ENCODE results near the gene ZRANB3.
"Not testable (repeated sequence)": the region's sequence is repeated elsewhere in the genome, so short reads cannot be mapped to it uniquely, and the experiment has no call there.

ZRANB3 gene

DNA sequence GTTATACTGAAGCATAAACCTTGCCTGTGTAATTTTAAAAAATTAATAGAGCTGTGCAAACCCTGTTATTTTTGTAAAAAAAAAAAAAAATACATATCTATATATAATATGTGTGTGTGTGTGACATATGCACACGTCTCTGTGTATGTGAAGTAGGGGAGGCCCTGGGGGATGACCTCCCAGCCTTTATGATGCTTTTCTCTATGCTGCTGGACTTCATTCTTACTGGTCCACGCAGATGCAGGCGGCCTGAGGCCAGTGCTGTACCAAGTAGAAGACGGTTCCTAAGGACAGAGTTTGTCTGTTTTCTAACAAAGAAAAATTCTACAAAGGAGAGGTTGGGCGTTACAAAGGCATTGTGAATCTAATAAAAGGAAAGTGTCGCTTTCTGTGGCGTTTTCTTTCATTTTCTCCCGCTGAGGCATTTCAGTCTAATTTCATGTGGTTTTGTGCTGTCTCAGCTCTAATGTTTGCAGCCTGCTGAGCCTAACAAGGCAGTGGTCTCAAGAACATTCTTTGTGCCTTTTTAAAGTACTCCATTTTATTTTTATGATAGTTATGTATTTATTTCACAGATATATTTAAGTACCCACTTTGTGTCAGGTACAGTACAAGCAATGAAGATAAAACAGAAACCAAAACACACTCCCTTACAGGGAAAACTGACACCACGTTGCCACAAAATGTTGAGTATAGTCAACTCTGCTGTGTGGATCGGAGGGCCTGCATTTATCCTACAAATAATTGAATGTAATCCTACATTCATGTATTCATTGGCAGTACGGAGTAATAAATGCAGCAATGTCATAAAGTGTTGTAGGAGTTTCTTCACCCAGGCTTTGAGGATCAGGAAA is 360.9 kb downstream of the ZRANB3 start:
- peak; percentile 6 for DNase-seq

DNA sequence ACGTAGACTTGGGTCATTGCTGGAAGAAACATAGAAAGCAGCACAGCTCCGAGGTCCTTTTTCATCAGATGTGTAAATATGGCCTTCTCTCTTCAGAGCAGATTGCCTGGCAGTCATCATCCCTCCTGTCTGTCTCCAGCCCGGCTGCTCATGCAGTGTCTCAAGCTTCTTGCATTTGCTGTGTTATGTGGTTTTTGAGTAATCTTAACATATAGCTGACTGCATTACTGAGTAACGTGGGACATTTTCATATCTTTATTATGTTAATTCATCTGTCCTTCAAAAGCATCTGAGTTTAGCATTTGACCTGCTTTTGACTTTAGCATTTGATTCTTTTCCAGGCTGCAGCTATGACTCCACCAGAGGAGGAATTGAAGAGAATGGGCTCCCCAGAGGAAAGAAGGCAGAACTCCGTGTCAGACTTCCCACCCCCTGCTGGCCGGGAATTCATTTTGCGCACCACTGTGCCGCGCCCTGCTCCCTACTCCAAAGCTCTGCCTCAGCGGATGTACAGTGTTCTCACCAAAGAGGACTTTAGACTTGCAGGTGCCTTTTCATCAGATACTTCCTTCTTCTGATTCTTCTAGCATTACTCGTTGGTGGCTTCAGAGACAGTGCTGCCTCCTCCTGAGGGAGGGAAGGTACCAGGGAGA is 362.7 kb downstream of the ZRANB3 start:
- no peak for DNase-seq

DNA sequence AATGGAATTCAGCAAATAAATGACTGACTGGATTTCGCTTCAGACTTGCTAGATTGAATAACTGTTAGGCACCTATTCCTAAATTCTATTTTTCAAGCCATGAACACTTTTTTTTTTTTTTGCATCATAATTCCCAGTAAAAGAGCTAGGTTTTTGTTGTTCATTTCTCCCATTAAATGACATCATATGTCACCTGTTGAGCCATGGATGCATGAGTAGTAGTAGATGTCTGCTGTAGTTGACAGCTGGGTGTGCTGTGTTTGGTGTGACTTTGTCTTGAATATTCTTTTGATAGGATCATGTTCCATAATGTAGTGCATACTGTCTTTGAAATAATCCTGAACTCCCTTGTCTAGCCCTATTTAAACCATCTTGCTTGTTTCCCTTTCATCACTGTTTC is 363.7 kb downstream of the ZRANB3 start:
- DNase-seq = no peak

DNA sequence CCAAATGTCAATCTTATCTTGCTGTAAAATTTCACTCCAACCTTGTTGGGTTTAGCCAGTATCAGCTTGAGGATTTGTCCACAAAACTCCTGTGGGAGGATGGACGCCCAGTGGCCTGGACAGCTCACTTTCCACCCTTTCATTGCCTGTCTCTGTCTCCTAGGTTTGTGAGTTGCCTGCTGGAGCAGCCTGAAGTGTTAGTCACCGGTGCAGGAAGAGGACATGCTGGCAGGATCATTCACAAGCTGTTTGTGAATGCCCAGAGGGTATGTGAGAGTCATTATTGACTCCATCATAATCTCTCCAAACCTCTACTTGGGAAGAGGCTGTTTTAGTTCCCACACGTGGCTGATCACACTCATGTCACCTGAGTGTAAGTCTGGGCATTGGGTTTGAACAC is 366.6 kb downstream of the ZRANB3 start:
- no peak for DNase-seq

DNA sequence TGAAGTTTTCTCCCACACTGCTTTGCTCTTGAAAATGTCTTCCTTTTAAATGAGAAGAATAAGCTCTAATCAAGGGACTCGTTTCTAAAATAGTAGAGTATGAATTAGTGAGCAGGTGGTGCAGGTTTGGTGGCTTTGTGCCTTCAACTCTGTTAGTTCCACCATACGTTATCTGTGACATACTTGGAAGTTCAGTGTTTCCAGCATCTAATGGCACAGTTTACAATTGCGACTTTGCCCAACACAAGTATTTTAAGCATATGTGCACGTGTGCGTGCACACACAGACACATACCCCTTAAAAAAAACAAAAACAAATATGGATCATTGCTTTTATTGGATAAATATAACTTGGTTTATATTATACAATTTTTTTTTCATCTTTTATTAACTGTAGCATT is 367.1 kb downstream of the ZRANB3 start:
- DNase-seq = no peak

DNA sequence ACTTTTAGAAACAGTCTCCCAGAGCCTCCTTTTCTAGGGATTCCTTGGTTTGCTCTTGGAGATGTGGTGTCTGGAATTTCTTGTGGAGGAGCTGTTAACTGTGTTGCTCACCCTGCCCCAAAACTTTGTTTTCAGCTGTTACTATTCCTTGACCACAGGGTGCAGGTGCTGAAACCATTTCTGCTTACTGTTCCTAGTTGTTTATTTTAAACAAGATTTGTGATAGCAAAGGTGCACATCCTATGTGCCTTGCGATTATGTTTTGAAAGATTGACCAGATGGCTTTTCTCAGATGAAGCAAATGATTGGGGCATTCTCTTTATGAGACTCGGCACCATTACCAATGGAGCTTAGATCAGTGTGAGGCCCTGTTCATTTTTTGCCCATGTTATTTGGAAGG is 367.7 kb downstream of the ZRANB3 start:
- no peak for DNase-seq

DNA sequence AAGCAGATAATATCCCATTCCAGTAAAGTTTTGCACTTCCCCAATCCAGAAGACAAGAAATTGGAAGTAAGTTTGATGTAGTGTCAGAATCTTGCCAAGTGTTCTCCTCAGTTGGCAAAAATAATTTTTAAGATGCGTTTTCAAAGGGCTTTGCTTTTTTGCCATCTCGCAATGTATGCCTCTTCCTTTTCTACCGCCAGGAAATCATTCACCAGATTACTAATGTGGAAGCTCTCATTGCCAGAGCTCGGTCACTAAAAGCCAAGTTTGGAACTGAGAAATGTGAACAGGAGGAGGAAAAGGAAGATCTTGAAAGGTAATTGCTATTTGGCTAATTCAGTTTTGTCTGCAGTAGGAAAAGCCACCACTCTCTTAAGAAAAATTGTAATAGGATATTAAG is 368.2 kb downstream of the ZRANB3 start:
- DNase-seq = no peak

DNA sequence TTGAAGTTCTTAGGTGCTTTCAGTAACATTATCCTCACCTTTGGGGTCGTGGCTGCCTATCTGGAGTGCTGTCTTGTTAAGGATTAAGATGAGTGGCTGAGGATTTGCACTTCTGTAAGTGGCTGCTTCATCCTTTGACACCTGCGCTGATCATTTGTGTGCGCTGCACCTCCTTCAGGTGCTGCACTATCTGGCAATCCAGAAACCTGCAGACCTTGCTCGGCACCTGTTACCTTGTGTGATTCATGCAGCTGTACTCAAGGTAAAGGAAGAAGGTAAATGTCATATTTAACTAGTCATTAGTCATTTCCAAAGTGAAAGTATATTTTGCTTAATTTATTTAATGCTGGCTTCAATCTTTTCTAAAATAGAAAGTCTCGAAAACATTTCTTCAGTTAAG is 368.6 kb downstream of the ZRANB3 start:
- DNase-seq = no peak

DNA sequence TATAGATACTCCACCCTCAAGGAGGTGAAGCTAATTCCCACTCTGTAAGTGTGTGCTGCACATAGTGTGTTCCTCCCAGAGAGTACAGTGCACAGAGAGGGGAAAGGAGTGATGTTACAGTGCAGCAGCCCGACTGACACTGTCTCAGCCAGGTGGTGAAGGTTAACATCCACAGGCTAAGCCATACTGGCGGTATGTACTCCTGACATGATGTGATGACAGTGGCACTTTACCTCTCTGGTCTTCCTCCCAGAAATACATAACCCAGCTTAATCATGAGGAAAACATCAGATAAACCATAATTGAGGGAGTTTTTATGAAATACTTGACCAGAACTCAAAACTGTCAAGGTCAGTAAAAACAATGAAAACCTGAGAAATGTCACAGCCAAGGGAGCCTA is 371.8 kb downstream of the ZRANB3 start:
- DNase-seq = no peak

DNA sequence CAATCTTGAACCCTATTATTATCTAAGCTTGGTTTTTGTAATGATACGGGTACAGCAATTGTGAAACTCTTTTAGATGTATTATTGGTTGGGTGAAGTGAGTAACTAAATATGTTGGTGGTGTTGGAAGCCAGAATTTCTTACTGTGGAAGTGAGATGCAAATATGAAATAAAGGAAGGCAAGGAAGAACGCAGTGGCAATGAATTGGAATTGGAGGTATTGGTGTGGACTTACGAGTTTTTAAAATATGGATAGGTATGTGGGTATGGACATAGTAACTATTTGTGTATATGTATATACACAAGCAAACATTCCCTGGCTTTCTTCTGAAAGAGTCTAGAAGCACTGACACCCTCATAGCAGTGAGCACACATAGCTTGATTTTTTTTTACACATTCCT is 373.2 kb downstream of the ZRANB3 start:
- no peak for DNase-seq

DNA sequence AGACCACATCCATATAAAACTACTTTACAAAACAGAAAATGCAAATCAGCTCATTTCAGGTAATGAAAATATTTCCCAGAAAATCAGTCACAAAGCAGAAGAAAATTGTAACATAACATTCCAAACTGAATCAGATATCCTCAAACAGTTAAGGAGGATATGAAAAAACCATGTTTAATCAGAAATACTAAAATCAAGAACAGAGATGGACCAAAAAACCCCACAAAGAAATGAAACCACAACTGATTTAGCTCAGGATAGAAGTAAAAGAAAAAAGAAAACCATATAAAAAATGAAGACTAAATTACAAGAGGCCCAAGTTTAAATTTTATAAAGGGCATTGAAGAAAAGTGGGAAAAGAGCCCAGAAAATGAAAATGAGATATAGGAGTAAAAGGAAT is 376.1 kb downstream of the ZRANB3 start:
- DNase-seq = no peak

DNA sequence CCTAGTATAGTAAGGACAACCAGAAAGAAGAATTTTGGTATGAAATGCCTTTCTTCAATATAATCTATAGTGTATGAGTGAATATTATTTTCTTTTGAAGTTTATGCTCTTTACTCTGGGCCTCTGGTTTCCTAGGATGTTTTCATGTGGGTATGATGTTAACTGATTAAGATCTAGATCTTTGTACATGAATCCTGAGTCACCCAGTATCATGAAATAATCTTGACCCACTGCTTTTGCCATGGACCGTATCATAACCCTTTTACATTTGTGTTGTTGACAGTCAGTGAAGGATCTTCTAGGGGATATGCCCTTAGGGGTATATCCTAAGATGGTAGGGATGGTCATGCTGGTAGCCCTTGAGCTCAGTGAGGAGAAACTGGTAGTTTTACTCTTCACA is 378.7 kb downstream of the ZRANB3 start:
- DNase-seq = no peak

DNA sequence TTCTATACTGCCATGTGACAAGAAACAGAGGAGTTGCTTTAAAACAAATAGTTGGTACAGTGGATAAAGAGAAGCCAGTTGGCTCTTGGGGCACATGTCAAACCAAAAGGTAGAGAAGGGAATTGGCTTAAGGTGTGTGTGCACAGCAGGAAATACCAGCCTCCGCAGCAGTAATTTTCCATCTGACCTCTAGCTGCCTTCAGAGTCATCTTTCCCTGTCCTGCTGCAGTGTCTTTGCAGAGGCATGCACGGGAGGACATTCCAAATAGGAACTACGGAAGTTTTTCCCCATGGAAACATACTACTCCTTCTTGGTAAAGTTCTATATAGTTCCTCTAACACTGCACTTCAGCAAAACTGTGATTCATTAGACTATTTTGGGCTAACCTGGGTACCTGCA is 379.4 kb downstream of the ZRANB3 start:
- no peak for DNase-seq

DNA sequence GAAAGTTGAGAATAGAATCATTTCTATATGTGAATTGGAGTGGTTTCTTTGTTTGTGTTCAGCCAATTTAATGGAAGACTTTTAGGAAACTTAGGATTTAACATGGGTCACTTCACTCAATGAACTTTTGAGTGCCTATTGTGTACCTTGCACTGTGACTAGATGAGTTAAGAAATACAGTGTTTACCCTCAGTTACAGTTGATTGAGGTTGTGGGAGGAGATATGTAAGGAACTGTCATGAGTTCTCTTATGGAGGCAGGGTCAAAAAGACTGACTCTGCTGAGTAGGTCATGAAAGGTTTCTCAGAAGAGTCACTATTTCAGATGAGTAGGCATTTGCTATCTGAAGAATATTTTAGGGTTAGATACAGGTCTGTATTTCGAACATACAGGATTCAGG is 380.3 kb downstream of the ZRANB3 start:
- no peak for DNase-seq

DNA sequence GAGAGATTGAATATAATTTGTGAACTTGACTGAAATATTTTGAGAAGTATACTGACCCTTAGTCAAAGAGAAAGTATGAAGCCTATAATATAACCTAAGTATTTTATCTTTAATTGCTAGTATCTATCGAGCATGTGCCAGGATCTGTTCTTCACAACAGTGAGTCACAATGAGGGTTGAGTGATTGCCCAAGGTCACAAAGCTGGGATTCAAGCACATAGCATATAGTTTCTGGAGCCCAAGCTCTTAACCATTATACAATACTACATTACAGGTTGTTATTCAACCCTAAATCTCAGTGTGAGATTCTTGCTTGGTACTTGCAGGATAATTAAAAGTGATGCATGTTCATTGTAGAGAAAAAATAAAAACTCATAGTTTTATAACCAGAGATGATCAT is 381.8 kb downstream of the ZRANB3 start:
- no peak for DNase-seq

DNA sequence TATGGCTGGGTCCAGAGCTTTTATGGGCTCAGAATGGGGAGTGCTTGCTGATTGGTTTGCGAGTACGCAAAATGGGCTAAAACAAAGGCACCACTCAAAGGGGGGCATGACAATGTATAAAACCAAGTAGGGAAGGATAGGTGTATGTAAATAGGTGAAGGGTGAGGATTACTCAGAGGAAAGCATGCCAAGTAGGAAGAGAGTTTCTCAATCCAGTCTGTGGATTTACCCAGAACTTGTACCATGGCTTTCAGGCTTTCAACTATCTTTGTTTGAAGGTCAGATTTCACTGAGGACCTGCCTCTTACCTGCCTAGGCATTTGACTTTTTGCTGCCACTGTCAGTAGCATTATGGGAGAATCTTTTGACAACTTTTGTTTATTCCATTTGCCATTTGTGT is 386.7 kb downstream of the ZRANB3 start:
- no peak for DNase-seq

DNA sequence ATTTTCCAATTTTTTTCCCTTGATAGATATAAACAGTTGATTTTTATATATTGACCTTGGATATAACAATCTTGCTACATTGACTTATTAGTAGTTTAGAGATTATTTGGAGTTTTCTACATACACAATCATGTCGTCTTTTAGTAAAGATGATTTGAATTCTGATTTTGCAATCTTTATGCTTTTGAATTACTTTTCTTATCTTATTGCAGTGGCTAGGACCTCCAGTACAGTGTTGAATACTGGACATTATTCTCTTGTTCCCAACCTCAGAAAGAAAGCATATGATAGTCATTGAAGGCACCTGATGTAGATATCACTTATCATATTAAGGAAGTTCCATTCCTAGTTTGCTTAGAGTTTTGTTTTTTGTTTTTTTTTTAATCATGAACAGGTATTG is 388.7 kb downstream of the ZRANB3 start:
- no peak for DNase-seq

DNA sequence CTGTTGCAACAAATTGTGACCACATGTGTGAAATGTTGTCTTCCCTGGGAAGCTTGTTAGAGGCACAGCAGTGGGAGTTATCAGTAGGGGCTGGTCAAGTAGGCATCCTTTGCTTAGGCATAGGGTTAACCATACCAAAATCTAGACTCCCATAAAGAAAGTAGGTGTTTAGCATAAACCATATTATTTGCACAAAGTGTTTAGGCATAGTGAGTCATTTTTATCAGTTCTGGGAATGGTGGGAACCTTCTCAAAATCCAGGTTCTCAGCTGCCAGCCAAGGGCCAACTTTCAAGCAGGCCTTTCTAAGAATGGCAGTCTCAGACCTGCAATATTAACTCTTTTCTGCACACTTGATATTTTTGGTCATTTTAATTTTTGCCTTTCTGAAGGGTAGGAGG is 390.4 kb downstream of the ZRANB3 start:
- DNase-seq = no peak

DNA sequence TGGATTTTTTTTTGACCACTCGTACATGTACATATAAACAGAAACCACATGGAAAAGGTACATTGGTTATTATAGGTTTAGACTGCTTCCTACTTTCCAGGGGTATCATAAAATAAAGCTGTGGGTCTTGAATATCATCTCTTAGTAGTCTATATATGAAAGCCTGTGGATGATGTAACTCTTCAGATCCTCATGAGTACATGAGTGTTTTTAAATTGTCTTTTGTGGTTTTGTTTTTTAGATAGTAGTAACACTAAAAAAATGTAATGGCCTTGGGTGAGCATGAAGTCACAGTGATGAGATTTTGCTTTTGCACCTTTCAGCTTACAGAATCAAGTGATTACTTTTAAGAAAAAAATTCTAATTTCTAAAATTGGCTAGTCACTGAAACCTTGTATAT is 398.7 kb downstream of the ZRANB3 start:
- no peak for DNase-seq

DNA sequence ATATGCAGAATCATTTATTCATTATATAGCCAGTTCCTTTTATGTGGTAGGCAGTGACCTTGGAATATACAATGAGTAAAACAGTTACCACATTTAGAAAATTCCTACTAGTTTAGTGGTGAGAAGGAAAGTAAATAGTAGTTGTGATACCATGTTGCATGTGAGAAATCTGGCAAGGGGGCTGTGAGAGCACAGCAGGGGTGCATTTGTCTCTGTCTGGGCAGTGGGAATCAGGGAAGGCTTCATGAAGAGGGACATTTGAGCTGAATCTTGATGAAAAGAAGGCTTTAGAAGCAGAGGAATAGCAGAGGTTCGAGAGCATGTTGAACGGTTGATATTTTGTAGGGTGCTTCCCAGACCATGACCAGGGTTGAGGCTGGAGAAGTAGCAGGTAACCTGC is 400.3 kb downstream of the ZRANB3 start:
- no peak for DNase-seq

DNA sequence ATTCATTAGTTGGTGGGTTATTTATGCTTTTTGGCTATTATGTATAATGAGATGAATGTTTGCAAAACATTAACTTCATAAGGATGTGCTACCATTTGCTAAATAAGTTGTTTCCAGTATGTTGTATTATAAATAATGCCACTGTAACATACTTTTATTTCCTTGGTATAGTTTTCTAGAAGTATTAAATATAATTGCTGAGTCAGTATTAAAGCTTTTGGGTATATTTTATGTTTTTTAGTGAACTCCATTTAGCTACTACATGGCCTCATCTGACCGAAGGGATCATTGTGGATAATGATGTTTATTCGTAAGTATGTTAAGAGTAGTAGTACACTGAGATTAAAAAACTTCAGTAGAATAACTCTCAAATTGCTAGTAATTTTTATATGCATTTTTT is 405.1 kb downstream of the ZRANB3 start:
- DNase-seq = no peak

DNA sequence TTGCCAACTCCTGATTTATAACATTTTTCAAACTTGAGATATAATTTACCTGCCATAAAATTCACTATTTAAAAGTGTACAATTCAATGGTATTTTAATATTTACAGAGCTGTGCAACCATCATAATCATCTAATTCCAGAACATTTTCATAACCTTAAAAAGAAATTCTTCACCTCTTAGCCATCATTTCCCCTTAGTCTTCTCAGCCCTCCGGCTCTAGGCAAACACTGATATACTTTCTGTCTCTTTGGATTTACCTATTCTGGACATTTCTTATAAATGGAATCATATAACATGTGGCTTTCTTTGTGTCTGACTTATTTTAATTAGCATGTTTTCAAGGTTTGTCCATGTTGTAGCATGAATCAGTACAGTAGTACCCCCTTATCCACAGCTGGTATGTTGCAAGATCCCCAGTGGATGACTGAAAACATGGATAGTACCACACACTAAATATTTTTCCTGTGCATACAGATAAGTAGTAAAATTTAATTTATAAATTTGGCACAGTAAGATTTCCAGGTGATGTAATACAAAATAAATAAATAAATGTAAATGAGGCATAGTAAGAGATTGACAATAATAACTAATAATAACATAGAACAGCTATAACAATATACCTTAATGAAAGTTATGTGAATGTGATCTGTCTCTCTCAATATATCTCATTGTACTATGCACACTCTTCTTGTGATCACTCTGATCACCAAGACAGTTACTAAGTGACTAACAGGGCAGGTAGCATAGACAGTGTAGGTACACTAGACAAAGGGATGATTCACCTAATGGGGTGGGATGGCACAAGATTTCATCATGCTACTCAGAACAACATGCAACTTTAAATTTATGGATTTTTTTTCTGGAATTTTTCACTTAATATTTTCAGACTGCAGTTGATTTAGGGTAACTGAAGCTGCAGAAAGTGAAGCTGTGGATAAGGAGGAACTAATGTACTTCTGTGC is 405.8 kb downstream of the ZRANB3 start:
- DNase-seq = no peak

DNA sequence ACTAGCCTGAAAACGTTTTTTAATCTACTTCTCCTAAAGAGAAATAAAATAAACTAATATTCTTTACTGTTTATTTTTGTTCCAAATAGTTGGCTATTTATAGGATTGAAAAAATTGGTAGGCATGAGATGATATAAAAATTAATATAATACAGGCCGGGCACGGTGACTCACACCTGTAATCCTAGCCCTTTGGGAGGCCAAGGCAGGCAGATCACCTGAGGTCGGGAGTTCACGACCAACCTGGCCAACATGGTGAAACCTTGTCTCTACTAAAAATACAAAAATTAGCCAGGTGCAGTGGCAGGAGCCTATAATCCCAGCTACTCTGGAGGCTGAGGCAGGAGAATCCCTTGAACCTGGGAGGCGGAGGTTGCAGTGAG is 409.4 kb downstream of the ZRANB3 start:
- not testable (repeated sequence) for DNase-seq
